ENCODE measurements around the gene POLR2H.

DNA sequence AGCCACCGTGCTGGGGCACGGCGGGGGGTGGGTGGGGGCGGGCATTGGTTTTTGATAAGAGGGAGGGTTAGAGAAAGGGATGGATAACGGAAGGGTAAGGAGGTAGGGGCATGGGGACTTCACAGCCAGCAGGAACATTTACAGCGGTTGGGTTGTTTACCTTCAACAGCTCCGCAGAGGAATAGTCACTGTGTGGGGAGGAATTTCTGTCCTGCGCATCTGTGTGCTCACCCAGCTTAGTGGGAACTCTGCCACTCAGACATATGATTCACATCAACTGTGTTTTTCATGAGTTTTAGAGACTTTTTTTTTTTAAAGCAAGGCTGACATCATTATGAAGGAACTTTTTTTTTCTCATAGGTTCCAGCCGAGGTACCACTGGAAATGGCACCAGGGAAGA lies 37.9 kb downstream of the POLR2H start:
- TF ChIP-seq, protein P1, sequence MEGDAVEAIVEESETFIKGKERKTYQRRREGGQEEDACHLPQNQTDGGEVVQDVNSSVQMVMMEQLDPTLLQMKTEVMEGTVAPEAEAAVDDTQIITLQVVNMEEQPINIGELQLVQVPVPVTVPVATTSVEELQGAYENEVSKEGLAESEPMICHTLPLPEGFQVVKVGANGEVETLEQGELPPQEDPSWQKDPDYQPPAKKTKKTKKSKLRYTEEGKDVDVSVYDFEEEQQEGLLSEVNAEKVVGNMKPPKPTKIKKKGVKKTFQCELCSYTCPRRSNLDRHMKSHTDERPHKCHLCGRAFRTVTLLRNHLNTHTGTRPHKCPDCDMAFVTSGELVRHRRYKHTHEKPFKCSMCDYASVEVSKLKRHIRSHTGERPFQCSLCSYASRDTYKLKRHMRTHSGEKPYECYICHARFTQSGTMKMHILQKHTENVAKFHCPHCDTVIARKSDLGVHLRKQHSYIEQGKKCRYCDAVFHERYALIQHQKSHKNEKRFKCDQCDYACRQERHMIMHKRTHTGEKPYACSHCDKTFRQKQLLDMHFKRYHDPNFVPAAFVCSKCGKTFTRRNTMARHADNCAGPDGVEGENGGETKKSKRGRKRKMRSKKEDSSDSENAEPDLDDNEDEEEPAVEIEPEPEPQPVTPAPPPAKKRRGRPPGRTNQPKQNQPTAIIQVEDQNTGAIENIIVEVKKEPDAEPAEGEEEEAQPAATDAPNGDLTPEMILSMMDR (IDR thresholded peaks at IDR 0.05) = no peak
- no peak for TF ChIP-seq POLR2A (IDR thresholded peaks at IDR 0.05)
